Raji (cell line): ENCODE data around the gene CLEC14A.

Source experiments
- POLR2A ChIP-seq: IDR thresholded peaks from 2 replicates; pipeline ENCODE4 v1.6.1; 2011; ENCODE audit warnings: low read depth, low read length, control low read depth; ENCODE audit not compliant: insufficient read depth

The CLEC14A gene

DNA sequence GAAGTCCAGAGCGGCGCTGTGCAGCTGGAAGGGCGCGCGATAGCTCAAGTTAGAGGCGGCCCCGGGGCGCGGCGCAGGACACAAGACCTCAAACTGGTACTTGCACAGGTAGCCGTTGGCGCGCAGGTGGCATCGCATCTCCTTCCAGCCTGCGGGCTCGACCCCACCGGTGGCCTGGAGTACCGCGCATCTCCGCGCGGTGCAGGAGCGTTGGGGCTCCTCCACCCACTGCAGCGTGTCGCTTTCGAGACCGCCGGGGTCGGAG is 553 bp downstream of the CLEC14A start:
- no peak for TF ChIP-seq POLR2A

DNA sequence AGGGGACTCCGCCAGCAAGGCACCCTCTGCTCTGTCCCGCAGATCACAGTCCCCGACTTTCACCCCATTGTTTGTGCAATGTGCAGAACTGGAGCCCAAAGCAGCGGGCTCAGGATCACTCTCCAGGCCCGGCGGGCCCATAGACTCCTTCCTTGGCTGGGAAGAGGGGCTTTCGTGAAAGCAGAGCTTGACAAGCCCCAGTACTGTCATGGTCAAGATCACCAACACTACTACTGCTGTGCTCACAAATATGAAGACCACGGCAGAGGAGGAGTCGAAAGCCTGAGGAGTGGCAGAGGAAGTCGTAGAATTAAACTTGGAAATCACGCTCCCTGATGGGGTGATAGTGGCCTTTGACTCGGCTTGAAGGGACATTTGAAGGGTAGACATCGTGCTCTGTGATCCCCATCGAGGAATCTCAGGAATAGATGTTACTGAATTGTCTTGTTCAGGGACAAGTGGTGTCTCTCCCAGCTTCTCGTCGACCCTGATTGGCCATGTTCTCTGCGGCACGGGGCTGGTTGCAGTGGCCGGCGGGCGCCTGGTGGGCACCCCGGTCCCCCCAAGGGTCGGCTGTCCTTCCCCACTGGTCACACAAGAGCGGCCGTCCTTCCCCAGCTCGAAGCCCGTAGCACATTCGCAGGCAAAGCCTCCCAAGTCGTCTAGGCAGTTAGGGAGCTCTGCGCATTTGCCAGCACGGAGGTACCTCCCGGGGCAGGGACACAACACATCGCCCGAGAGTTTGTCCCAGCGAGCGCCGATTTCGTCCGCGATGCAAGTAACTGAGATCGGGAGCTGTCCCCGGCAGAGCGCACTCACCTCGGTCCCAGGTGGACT is 1.1 kb downstream of the CLEC14A start:
- TF ChIP-seq POLR2A, result no peak

DNA sequence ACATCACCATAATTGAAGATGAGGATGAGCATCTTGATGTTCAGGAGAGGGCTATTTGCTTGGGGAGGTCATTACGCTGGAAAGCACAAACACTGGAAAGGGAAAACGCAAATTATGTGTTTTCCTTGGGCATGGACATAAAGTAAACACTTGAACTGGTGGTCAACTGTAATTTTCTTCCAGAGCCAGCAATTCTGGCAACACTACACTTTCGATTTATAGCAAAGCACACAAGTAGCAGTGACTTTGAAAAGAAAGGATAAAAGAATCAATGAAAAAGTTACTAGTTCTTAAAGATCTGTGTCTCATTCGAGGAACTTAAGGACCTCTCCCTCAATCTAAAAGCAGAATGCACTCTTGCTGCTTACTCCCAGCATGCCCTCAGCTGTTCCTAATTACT is 2.2 kb downstream of the CLEC14A start:
- TF ChIP-seq POLR2A, result no peak

DNA sequence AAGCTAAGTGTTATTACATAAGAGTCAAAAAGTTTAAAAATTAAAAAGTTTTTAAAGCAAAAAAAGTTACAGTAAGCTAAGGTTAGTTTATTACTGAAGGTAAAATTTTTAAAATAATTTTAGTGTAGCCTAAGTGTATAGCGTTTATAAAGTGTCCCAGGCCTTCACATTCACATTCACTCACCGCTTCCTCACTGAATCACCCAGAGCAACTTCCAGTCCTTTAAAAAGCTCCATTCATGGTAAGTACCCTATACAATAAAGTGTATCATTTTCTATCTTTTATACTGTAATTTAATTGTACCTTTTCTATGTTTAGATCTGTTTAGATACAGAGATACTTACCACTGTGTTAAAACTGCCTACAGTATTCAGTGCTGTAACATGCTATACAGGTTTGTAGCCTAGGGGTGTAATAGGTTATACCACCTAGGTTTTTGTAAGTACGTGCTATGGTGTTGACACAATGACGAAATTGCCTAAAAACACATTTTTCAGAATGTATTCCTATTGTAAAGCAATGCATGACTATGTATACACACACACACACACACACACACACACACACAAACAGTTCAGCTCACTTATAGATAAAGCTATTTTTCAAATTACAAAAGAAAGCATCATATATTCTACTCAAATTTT is 3.7 kb downstream of the CLEC14A start:
- no peak for TF ChIP-seq POLR2A

DNA sequence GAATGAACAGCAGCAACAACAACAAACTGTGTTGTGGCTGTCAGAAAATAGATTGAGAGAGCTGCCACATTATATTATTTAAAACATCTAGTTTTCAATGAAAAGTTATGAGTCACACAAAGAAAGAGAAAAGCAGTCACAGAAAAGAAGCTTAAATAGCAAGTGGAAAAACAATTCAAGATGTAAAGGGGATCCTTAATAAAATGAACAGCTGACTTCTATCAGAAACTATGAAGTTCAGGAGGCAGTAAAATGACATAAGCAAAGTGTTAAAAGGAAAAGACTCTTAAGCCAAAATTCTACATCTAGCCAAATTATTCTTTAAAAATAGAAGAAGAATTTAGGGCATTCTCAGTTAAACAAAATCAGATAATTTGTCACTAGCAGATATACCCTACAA is 5.6 kb downstream of the CLEC14A start:
- no peak for TF ChIP-seq POLR2A

DNA sequence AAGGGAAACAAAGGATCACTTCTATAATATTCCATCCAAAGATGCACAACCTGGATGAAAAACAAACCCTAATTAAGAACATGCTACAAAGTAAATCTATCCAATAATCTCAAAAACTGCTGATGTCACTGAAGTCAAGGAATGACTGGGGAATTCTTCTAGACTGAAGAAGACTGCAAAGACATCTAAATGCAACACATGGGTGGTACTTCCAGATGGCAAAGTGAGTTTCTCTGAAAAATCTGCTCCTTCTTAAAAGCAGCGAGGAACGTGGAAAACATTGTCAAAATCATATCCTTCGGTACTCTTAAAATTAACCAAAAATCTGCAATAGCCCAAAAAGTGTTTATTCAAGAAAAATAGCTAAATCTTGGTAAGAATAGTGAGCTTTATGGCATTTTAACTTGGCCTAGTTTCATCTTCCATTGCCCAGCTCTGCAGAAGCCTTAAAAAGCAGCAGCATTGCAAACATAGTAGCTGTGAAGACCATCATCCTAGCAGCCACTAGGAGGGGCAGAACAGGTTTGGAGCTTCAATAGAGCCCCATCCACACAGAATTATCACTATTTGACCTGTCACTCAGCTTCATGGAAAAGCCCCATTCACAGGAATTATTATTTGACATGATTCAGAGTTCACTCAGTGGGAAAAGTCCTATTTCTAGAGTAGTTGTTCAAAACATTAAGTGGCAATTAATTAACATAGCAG is 7.4 kb downstream of the CLEC14A start:
- no peak for TF ChIP-seq POLR2A

DNA sequence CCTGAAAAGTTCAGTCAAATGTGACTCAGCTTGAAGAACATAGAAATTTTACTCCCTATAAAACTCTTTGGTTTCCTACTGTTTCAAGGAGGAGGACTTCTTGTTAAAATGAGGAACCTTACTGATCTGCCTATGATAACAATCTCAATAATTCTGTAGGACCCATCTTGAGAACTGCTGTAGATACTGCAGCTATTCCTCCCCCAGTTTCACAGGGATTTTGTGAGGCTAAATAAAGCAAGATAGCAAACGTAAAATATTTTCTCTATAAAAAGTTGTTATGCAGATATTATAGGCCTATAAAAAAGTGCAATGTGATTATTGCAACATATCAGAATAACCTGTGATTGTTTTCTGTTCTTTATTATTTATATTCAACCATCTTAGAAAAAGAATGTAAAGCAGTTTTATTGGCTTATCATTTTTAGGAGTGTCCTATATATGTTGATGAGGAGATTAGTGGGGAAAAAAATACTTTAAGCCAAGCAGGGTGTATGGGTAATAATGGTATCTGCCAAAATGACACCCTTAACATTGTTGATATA is 12.1 kb downstream of the CLEC14A start:
- no peak for TF ChIP-seq POLR2A

DNA sequence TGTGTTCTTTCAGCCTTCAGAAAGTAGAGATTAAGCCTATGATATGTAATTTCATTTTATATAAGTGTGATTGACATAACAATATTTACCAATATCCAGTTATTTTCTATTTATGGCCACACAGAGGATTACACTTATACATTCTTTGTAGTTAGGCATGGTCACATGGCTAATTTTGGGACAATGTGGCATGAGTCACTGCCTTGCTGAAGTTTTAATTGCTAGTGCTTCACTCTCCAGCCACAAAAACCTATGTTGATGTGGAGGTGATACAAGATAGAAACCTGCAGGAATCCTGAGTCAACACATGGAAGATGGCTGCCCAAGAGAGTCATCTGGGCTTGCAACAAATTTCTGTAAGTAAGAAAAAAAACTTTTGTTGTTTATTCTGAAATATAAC is 17.0 kb downstream of the CLEC14A start:
- no peak for TF ChIP-seq POLR2A

DNA sequence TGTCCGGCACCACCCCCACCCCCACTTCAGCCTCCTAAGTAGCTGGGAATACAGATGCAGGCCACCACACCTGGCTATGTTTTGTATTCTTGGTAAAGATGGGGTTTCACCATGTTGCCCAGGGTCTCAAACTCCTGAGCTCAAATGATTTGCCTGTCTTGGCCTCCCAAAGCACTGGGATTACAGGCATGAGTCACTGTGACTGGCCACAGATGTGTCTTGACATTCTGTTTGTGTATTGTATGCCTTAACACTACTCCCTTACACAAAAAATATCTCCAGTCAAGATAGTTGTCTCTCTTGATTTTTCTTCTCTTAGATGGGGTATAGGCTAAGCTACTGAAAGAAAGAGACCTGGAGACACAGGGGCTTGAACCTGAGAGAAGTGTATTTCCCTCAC is 17.6 kb downstream of the CLEC14A start:
- no peak for TF ChIP-seq POLR2A

DNA sequence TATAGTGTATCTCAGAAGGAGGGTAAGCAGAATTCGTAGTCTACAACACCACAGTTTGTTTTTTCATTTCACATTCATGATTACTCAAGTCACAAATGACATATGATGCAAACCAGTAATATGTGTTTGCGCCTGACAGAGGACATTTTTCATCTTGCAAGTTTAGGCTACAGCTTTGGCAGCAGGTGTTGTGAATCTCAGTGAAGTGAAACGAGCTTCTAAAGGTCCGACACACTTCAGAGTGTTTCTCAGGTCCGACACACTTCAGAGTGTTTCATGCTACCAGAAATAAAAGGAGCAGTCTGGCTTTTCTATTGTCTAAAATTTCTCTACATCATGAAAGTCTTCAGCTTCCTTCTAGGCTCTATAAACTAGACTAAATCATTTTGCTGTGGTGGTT is 22.7 kb downstream of the CLEC14A start:
- no peak for TF ChIP-seq POLR2A

DNA sequence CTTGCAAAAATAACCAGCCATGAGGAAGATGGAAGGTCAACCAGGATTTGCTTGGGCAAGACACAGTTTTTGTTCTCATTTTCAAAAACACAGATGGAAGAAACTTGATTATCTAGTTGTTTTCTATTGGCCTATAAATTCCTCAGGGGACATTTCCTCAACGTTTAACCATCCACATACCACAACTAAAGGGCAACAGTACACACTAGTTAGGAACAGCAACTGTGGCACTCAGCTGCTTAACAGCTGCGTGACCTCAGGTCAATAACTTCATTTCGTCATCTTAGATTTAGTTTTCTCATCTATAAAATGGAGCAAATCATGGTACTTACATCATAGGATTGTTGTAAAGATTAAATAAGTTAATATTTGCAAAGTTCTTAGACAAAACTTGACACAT is 29.5 kb downstream of the CLEC14A start:
- no peak for TF ChIP-seq POLR2A

DNA sequence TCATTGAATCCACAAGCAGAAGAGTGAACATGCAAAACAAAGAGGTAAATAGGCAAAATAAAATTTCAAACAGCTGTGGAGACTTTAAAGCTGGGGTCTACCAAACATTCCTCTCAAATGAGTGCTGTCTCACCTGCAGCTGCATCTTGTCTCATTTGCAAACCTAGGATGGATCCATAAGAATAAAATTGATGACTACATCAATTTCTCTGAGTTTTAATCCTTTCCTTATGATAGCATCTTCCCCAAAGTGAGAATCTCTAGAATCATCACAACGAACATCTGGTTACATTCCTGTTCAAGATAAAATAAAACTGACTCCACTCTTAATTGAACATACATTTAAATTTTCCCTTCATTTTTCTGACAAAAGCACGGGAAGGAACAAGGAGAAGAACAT is 29.9 kb downstream of the CLEC14A start:
- no peak for TF ChIP-seq POLR2A

DNA sequence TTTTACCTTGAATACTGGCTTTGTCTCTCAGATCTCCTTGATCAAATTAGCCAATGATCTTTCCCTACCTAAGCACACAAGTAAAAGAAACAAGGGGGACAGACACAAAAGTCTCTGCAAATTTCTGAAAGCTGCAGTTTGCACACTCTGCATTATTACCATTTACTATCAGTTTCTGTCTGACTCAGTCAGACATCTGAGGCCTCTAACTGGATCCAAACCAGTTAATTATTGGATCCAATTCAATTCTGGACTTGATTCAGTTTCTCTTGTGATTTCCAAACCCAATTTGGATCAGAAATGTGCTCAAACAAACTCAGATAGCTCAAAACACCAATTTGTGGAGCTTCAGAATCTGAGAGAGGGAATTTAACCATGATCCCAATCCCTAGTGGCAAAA is 31.6 kb downstream of the CLEC14A start:
- TF ChIP-seq POLR2A, result no peak

DNA sequence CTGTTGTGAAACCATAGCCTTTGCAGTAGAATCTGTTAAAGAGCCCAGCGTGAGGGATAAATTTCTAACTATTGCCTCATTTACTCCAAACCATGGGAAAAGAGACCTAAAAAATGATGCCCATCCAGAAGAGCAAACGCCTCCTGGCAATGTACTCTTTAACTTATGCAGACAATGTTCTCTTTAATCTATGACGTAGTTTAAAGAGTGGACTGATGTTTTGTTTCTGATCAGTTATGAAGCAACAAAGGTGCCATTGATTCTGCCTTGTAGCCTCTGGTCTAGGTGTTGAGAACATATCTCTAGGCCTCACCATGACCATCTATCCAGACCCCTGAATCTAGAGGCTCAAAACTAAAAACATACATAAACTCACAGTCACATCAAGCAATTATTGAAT is 34.8 kb downstream of the CLEC14A start:
- no peak for TF ChIP-seq POLR2A

DNA sequence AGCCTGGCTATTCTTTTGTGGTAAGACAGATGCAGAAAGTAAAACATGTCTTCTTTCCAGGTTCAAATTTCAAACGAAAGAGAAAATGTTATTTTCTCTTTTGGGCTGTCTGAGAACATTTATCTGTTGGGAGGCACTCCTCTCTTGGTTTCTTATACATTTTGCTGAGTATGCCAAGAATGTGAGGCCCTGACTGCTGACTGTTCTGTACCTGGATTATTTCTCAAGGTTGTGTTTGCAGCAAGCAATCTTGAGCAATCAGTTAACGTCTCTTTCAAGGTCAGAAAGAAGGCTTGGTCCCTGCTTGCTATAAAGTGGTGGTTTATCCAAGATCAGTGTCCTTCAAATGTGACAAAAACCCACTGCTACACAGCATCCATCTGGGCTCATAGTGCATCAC is 38.3 kb downstream of the CLEC14A start:
- no peak for TF ChIP-seq POLR2A

DNA sequence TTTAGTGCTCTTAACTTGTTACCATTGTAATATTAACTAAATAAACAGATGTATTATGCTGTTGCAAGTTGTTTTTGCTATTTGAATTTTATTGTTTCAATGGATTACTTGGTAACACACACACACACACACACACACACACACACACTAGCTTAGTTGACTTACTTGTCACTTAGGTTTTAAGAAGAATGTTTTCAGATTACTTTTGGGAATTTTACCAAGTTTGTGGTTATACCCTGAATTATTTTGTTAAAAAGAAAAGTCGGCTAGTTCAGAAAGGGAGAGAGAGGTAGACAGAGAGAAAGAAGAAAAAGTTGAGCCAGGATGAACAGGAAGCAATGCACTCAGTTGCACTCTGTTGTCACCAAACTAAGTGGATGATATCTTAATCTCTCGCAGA is 42.9 kb downstream of the CLEC14A start:
- no peak for TF ChIP-seq POLR2A
